Measurements from ENCODE around the gene UNC119. TPM values are rescaled to one million over a fixed set of nuclear protein-coding genes. Genes with fewer than 3 reads are reported as not detected.
A peak's percentile ranks its signal among the peaks of the same experiment; 100 is the strongest.
"Not testable (repeated sequence)": the region's sequence is repeated elsewhere in the genome, so short reads cannot be mapped to it uniquely, and the experiment has no call there.

The UNC119 gene
- polyA plus RNA-seq, 3 donors, result 60.8 to 78.8 (median 70.3) TPM

GRCh38 chr17:28526381-28526780 lies 26.0 kb downstream of the UNC119 start:
- no peak for DNase-seq

GRCh38 chr17:28524476-28525424 lies 27.7 kb downstream of the UNC119 start:
- peak; percentile 65 for DNase-seq

GRCh38 chr17:28523876-28524275 lies 28.5 kb downstream of the UNC119 start:
- no peak for DNase-seq

GRCh38 chr17:28523186-28523585 lies 29.2 kb downstream of the UNC119 start:
- no peak for DNase-seq

DNA sequence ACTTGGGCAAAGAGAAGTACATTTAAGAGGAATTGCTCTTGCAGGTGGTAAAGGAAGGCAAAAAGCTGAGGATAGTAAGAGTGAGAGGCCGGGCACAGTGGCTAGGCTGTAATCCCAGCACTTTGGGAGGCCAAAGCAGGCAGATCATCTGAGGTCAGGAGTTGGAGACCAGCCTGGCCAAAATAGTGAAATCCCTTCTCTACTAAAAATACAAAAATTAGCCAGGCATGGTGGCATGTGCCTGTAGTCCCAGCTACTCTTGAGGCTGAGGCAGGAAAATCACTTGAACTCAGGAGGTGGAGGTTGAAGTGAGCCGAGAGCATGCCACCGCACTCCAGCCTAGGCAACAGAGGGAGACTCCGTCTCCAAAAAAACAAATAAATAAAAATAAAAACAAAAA lies 30.1 kb downstream of the UNC119 start:
- DNase-seq, result not testable (repeated sequence)

GRCh38 chr17:28521311-28522085 lies 30.9 kb downstream of the UNC119 start:
- peak; percentile 86 for DNase-seq

- no peak for DNase-seq
Measured at GRCh38 chr17:28520687-28521086, 31.7 kb downstream of the UNC119 start.

- no peak for DNase-seq
Measured at GRCh38 chr17:28519236-28519635, 33.2 kb downstream of the UNC119 start.

DNA sequence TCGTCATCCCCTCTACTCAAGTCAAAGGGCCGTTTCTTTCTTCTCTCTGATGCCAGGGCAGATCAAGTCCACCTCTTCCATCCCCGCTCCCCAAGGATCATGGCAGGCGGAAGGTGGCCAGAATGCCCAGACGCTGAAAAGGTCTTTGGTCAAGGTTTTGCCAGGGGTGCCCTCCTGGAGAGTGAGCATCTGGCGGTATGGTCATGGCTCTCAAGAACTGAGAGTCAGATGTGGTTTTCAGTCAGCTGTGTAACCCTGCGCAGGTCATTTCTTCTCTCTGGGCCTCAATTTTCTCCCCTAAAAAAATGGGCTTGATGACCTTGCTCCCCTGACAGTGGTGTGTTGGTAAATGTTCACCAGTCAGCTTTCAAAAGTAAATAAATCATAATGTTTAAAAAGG lies 33.8 kb downstream of the UNC119 start:
- DNase-seq, result no peak

DNA sequence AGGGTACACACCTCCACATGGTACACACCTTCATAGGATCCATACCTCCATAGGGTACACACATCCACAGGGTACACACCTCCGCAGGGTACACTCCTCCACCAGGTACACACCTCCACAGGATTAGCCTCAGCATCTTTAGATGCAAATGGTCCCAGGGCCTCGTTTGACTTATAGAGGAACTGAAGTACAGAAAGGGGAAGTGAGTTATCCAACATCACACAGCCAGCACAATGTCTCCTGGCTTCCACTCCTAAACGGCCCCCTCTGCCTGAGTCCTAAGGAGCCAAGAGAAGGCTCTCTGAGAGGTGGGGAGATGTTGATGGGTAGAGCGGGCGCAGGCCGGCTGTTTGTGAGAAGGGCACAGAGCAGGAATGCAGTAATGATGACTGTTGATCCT lies 34.3 kb downstream of the UNC119 start:
- no peak for DNase-seq

DNA sequence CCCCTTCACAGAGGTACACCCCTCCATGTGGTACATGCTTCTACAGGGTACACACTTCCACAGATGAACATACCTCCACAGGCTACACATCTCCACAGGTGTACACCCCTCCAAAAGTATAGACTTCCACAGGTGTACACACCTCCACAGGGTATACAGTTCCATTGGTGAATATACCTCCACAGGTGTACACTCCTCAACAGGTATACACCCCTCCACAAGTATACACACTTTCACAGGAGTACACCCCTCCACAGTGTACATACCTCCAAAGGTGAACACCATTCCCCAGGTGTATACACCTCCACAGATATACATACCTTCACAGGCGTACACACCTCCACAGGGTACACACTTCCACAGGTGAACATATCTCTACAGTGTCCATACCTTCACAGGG lies 36.9 kb downstream of the UNC119 start:
- no peak for DNase-seq

DNA sequence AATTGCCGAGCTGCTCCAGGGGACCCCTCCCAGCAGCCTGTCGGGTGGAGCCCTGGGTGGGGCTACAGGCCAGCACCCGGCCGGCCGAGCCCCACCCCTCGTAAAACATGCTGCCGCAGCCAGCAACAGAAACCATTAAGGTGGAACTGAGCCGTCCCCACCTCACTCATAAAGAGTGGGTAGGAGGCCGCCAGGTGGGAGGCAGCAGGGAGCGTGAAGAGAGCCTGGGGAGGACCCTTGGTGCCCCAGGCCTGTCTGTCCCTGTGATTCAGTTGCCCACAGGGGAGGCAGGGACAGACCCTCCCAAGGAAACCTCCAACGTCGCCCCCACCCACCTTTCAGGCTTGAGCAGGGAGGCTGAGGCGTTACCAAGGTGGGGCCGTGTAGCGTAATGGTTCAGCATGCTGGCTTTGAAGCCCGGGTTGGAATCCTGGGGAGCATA lies 37.8 kb downstream of the UNC119 start:
- DNase-seq, result no peak

GRCh38 chr17:28513476-28513875 lies 38.9 kb downstream of the UNC119 start:
- DNase-seq, result no peak

DNA sequence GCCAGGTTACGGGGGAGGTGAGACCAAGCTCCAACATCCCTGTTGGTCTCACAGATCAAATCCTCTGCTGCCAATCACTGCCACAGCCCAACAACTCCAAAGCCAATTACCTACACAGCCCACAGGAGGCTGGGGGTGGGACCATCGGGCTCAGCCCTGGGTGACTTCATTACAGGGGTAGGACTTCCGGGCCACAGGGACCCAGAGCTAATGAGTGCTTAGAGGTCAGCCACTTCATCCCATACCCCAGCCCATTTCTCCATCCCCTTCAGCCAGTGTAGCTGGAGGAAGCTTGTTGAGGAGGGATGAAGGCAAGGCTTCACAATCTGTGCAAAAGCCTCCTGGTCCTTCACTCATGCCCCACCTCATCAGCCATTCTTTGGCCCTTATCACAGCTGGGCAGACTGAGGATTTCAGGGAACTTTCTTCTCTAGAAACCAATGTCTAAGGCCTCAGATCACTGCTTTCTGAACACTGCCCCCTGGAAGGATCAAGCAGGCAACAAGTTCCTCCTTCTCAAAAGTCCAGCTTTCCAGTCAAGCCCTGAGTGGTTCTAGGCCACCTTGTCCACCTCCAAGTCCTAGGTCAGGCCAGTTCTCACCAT lies 40.5 kb downstream of the UNC119 start:
- DNase-seq, result no peak

DNA sequence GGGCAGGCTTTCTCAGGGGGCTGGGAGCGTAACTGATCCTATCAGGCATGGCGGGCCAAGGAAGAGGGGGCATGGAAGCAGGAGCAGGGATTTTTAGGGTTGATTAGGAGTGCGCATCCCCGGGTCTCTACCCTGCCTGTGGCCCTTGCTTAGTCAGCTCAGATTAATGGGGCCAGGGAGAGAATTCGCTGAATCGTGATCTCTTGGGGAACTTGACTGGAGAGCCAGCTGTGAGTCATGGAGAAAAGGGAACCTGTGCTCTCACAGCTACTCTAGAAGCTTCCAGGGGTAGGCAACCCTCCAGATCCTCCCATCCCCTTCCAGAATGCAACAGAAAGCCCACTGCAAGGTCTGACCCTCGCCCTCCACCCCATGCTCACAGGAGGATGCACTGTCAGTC lies 42.6 kb downstream of the UNC119 start:
- DNase-seq, result no peak

- DNase-seq, result no peak
Measured at GRCh38 chr17:28508211-28508724, 44.2 kb downstream of the UNC119 start.

DNA sequence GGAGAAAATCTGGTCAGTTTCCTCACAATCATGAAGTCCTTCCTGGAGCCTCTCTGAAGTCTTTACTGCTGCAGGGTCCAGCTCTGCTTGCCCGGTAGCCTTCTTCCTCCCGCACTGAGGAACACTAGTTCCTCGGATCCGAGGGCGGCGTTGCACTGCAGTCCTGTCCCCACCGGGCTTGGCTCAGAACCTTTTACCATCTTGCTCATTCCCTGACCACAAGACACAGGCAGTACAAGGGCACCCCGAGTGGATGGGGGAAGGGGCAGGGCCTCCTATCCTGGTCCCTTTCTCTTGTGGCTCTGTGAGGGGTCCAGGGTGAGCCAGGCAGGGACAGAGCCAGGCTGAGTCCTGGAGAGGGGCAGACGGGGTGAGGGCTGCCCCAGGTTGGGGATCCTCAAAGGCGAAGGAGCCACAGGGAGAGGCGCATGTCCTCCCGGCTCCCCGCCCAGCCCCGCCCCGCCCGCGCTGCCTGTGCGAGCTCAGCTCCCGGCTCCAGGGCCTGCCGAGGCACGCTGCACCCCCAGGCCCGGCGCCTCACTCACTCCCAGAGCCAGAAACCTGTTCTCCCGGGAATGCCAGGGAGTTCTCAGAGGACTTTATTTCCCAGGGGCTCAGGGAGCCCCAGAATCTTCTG lies 44.7 kb downstream of the UNC119 start:
- DNase-seq, result no peak

DNA sequence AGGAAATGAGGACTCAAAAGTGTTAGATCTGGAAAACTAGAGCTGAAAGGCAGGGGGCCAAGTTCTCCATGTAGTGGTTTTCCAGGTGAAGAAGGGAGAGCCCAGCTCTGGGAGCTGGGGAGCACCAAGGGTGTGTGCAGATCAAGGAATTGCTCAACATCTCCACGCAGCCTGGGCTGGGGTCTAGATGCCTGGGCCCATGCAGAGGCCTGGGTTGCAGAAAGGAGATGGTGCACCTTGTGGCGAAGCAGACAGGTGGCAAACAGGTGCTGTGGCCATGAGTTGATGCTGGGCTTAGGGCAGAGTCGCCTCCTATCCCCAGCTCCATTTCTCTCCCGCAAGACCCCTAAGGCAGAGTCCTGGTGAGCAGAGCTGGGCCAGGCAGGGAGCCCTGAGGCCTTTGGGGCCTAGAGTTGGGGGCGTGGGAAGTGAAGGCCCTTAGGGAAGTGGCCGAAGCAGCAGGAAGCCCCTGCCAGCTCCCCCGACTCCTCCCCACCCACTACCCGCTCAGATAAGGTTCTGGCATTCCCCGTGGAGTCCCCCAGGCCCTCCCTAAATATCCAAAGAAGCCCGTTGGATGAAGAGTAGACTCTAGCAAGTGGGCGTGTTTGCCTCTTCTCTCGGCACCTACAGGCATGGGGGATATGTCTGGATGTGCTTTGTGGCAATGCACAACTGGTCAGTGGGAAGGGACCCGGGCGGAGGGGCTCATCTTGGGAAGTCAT lies 45.5 kb downstream of the UNC119 start:
- DNase-seq, result no peak

DNA sequence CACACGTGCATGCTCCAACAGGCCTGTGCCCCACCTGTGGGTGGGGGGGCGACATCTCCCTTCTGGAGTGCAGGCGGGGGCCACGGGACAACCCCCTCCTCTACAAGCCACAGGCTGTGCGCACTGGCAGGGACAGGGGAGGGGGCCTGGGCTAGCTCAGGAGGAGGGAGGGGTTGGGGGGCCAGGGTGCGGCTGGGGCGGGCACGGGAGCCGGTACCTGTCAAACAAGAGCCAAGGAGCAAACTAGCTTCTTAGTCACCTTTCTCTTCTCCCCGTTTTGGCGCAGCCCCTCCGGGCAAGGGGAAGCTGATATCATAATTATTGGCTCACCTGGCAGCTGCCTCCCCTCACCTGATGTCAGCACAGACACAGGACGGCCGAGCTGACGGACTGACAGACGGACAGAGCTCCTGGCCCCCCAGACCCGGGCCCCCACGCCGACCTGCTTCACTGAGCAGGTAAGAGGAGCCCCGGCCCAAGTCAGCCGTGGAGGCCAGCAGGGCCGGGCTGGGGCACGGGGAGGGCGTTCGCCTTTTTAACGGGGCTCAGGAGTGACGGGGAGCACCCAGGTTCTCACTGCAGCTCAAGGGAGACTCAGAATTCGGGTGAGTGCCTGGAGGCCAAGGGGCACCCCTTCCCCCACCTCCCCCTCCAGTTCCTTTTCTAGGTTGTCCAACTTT lies 46.3 kb downstream of the UNC119 start, which contains the start of gene FOXN1:
Gene FOXN1, plus strand, starts transcription at position 363 of the 680 bp plus-strand sequence. CDS start 17,622 bp downstream, outside the sequence.
- no peak for DNase-seq

DNA sequence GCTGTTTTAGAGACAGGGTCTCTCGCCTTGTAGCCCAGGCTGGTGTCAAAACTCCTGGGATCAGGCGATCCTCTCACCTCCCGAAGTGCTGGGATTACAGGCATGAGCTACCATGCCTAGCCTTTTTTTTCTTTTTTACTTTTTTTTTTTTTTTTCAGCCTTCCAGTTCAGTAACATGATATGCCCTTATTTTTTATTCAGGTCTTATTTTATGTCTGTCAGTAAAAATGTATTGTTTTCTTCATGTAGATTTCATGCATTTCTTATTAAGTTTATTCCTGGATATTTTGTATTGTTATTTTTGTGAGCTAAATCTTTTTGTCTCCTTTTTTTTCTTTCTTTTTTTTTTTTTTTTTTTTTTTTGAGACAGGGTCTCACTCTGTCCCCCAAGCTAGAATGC lies 49.0 kb downstream of the UNC119 start:
- no peak for DNase-seq

Data from renal pelvis (tissue), 4 donors.